GM10266 (cell line): ENCODE results near the gene DUSP18.
"Not testable (repeated sequence)": the region's sequence is repeated elsewhere in the genome, so short reads cannot be mapped to it uniquely, and the experiment has no call there.

Source experiments
- DNase-seq: peaks from one replicate; pipeline ENCODE4 v3.0.0; 2012; ENCODE audit errors: extremely low spot score
- CTCF ChIP-seq: IDR thresholded peaks from 2 replicates; pipeline ENCODE4 v1.5.1; 2012; ENCODE audit warnings: mild to moderate bottlenecking, low read depth; ENCODE audit not compliant: control insufficient read depth, insufficient read depth; ENCODE audit errors: missing control alignments

DUSP18 gene

GRCh38 chr22:30689622-30690021 is 21.9 kb upstream of the DUSP18 start:
- DNase-seq = no peak

GRCh38 chr22:30687358-30687757 is 19.7 kb upstream of the DUSP18 start:
- DNase-seq = no peak
- no peak for TF ChIP-seq CTCF

More at GRCh38 chr22:30689622-30690021, 21.9 kb upstream of the DUSP18 start:
- TF ChIP-seq CTCF = no peak

GRCh38 chr22:30685178-30685577 is 17.5 kb upstream of the DUSP18 start:
- no peak for DNase-seq
- TF ChIP-seq CTCF = no peak

GRCh38 chr22:30681831-30682230 is 14.2 kb upstream of the DUSP18 start:
- TF ChIP-seq CTCF = no peak
- DNase-seq = no peak

GRCh38 chr22:30680991-30681770 is 13.5 kb upstream of the DUSP18 start:
- no peak for TF ChIP-seq CTCF
- DNase-seq = no peak

GRCh38 chr22:30679895-30680690 is 12.4 kb upstream of the DUSP18 start:
- not testable (repeated sequence) for DNase-seq

- DNase-seq = not testable (repeated sequence)
These were observed 8.9 kb upstream of the DUSP18 start for GRCh38 chr22:30676565-30676964.

- TF ChIP-seq CTCF = no peak
- no peak for DNase-seq
These were observed 7.8 kb upstream of the DUSP18 start for GRCh38 chr22:30675436-30675835.
